ENCODE results near the gene EXTL2. TPM values are rescaled to one million over a fixed set of nuclear protein-coding genes. Genes with fewer than 3 reads are reported as not detected.

EXTL2 gene
- total and polyA plus RNA-seq, 9 of the 15 experiments (the other 6 are each of a cell fraction or from before 2014, with no cell fraction given): 8.5 to 40.7 (median 26.0) TPM

- no peaks in the 10 kb centered on the region for H3K9me1 ChIP-seq (ENCODE audit: control insufficient read depth, insufficient read depth, low read length)
- no peak overlapping the region for H2AFZ ChIP-seq (ENCODE audit: low read depth, low read length)
- intact Hi-C loops (cut with micrococcal nuclease): no loop called here
- H3K4me2 ChIP-seq (ENCODE audit: insufficient read depth, low read length): no peak overlapping the region
- no TSS peak for BruUV-seq (replicated peaks)
- no peaks in the 10 kb centered on the region for H3K36me3 ChIP-seq (ENCODE audit: control insufficient read depth, insufficient read depth, low read length)
- ChIA-PET CTCF (ENCODE audit: low intra/inter-chr PET ratio) (no interaction called here), POLR2A (no interaction called here)
- TF ChIP-seq CGGBP1 (CRISPR knock-in tag; IDR thresholded peaks at IDR 0.05) (no peak), ZBTB43 (CRISPR knock-in tag; IDR thresholded peaks at IDR 0.05) (no peak), POLR2G (IDR thresholded peaks at IDR 0.05; ENCODE audit: low read depth, low read length) (no peak), STAG1 (CRISPR knock-in tag; IDR thresholded peaks at IDR 0.05; ENCODE audit: borderline replicate concordance) (no peak), TSC22D4 (tag; IDR thresholded peaks at IDR 0.05) (no peak), HIVEP1 (CRISPR knock-in tag; IDR thresholded peaks at IDR 0.05) (no peak), SREBF2 (CRISPR knock-in tag; IDR thresholded peaks at IDR 0.05) (no peak), ZNF431 (CRISPR knock-in tag; IDR thresholded peaks at IDR 0.05) (no peak), ESRRA (IDR thresholded peaks at IDR 0.05; ENCODE audit: borderline replicate concordance, low read depth) (no peak), NCOR1 (IDR thresholded peaks at IDR 0.05) (no peak), XRCC5 (IDR thresholded peaks at IDR 0.05; ENCODE audit: low read depth, low read length) (no peak), HDGF (IDR thresholded peaks at IDR 0.05) (no peak), ELF4 (CRISPR knock-in tag; IDR thresholded peaks at IDR 0.05) (no peak), CEBPG (CRISPR knock-in tag; IDR thresholded peaks at IDR 0.05) (no peak), CEBPG (tag; conservative IDR thresholded peaks at IDR 0.05 in 1 of 2, IDR thresholded peaks at IDR 0.05 in 1 of 2) (no peak), ZNF23 (CRISPR knock-in tag; IDR thresholded peaks at IDR 0.05) (no peak), HDAC8 (tag; IDR thresholded peaks at IDR 0.05) (no peak)
- DNase-seq (ENCODE audit: extremely low read depth in 1 of 4, low spot score in 3 of 4) (no peak), FAIRE-seq (no peak), ATAC-seq (no peak)
- WGBS (ENCODE audit: insufficient coverage, low coverage, missing lambda C conversion rate): 17% methylated on average over 3 of the region's 3 CpGs
- in situ Hi-C loops (cut with MboI): loop anchor here (25.0 kb wide), 1 partner anchor 366 kb away; no protein-coding TSS in a partner anchor
- no peak overlapping the region for H3K9ac ChIP-seq (ENCODE audit: insufficient read depth in 1 of 2, low read depth in 2 of 2, low read length in 2 of 2)
- H3K4me1 ChIP-seq (replicated peaks in 1 of 2; ENCODE audit: control insufficient read depth in 2 of 2, insufficient read depth in 2 of 2, low read length in 2 of 2): no peaks in the 10 kb centered on the region
- no peaks in the 10 kb centered on the region for H3K9me3 ChIP-seq (replicated peaks; ENCODE audit: control insufficient read depth, insufficient read depth, low read depth, low read length)
- no peak overlapping the region for H3K4me3 ChIP-seq
- no peak overlapping the region for H3K27ac ChIP-seq (ENCODE audit: extremely low read depth, low read depth, low read length)
- no peaks in the 10 kb centered on the region for H3K27me3 ChIP-seq (ENCODE audit: control insufficient read depth in 2 of 2, insufficient read depth in 2 of 2, low read length in 2 of 2)
- H3K79me2 ChIP-seq (ENCODE audit: control insufficient read depth, insufficient read depth, low read length): no peaks in the 10 kb centered on the region
- H4K20me1 ChIP-seq (replicated peaks; ENCODE audit: control insufficient read depth, insufficient read depth, low read length): no peaks in the 10 kb centered on the region
Observed at GRCh38 chr1:100852976-100853375, 41.7 kb downstream of the EXTL2 start.
